Activated CD4-positive, alpha-beta memory T cell treated with anti-CD3 and anti-CD28 coated beads, Interleukin-2, amount 10 ng/mL, durations not matched to agents 7 days and 5 days (primary cell): ENCODE measurements around the gene TRIM43. TPM values are rescaled to one million over a fixed set of nuclear protein-coding genes. Genes with fewer than 3 reads are reported as not detected.
"Not testable (repeated sequence)": the region's sequence is repeated elsewhere in the genome, so short reads cannot be mapped to it uniquely, and the experiment has no call there.

ENCODE experiments used
- CTCF ChIA-PET: fragments of 350-600 bp; sonication (Branson Sonifier 250); formaldehyde crosslinking; loops from one replicate; lab custom pipeline; 2021; ENCODE audit warnings: antibody characterized with exemption, inconsistent platforms; lab: Charles Lee
- POLR2A ChIA-PET: fragments of 350-600 bp; sonication (Branson Sonifier 250); formaldehyde crosslinking; loops from one replicate; lab custom pipeline; 2021; ENCODE audit warnings: antibody characterized with exemption; lab: Charles Lee
- DNase-seq: peaks from one replicate; pipeline ENCODE4 v3.0.0-alpha.2; 2020
- H3K27ac Mint-ChIP-seq: one replicate; pipeline ENCODE4 v1.8.0; 2021; ENCODE audit warnings: mild to moderate bottlenecking, mixed read lengths
- H3K27me3 Mint-ChIP-seq: one replicate; pipeline ENCODE4 v1.8.0; 2021; ENCODE audit warnings: mixed read lengths
- H3K36me3 Mint-ChIP-seq: one replicate; pipeline ENCODE4 v1.8.0; 2021; ENCODE audit warnings: low read depth, mixed read lengths
- H3K4me1 Mint-ChIP-seq: one replicate; pipeline ENCODE4 v1.8.0; 2021; ENCODE audit warnings: mixed read lengths
- H3K4me3 Mint-ChIP-seq: one replicate; pipeline ENCODE4 v1.8.0; 2021; ENCODE audit warnings: mild to moderate bottlenecking, mixed read lengths
- H3K9me3 Mint-ChIP-seq: one replicate; pipeline ENCODE4 v1.8.0; 2021; ENCODE audit warnings: mixed read lengths
- total RNA-seq, 2 experiments: library from RNA; stranded (reverse); gene quantifications; one replicate each; pipeline ENCODE4 v1.2.3, GENCODE V29; 2021

TRIM43 gene
- under 1 TPM; 0.43 to 0.73 TPM for total RNA-seq

- DNase-seq, H3K27ac Mint-ChIP-seq, CTCF ChIA-PET, H3K4me3 Mint-ChIP-seq, H3K4me1 Mint-ChIP-seq, H3K36me3 Mint-ChIP-seq, H3K27me3 Mint-ChIP-seq, H3K9me3 Mint-ChIP-seq, POLR2A ChIA-PET: not testable (repeated sequence)
These were observed at the start of gene TRIM43 for GRCh38 chr2:95591701-95592100. Gene TRIM43, plus strand, starts transcription at chr2:95592001. Its CDS starts 2,023 bp downstream, at chr2:95594024.

GRCh38 chr2:95551055-95551568 is 40.7 kb upstream of the TRIM43 start:
- Mint-ChIP-seq H3K4me1 (no peaks in the 10 kb centered on the region), H3K36me3 (no peaks in the 10 kb centered on the region), H3K27ac (no peak overlapping the region), H3K4me3 (no peak overlapping the region), H3K9me3 (no peaks in the 10 kb centered on the region), H3K27me3 (peaks cover 27% of the 10 kb centered on the region)
- ChIA-PET POLR2A (no interaction called here), CTCF (no interaction called here)
- no peak for DNase-seq

GRCh38 chr2:95552911-95553310 is 38.9 kb upstream of the TRIM43 start:
- ChIA-PET POLR2A (no interaction called here), CTCF (no interaction called here)
- H3K27ac Mint-ChIP-seq = no peak overlapping the region
- H3K4me1 Mint-ChIP-seq = no peaks in the 10 kb centered on the region
- no peaks in the 10 kb centered on the region for H3K9me3 Mint-ChIP-seq
- no peak overlapping the region for H3K4me3 Mint-ChIP-seq
- no peak for DNase-seq
- no peaks in the 10 kb centered on the region for H3K36me3 Mint-ChIP-seq
- H3K27me3 Mint-ChIP-seq = peaks cover 31% of the 10 kb centered on the region

- H3K27me3 Mint-ChIP-seq = peaks cover 34% of the 10 kb centered on the region
- CTCF ChIA-PET = no interaction called here
- H3K4me3 Mint-ChIP-seq = no peak overlapping the region
- no peaks in the 10 kb centered on the region for H3K4me1 Mint-ChIP-seq
- no peaks in the 10 kb centered on the region for H3K36me3 Mint-ChIP-seq
- H3K9me3 Mint-ChIP-seq = no peaks in the 10 kb centered on the region
- no peak for DNase-seq
- no peak overlapping the region for H3K27ac Mint-ChIP-seq
- POLR2A ChIA-PET = no interaction called here
These were observed 22.6 kb upstream of the TRIM43 start for GRCh38 chr2:95569170-95569569.

GRCh38 chr2:95573866-95574265 is 17.9 kb upstream of the TRIM43 start:
- Mint-ChIP-seq H3K4me3 (no peak overlapping the region), H3K27ac (no peak overlapping the region), H3K36me3 (no peaks in the 10 kb centered on the region), H3K4me1 (no peaks in the 10 kb centered on the region), H3K27me3 (peaks cover 33% of the 10 kb centered on the region), H3K9me3 (no peaks in the 10 kb centered on the region)
- CTCF ChIA-PET = no interaction called here
- POLR2A ChIA-PET = no interaction called here
- no peak for DNase-seq

- no peaks in the 10 kb centered on the region for H3K9me3 Mint-ChIP-seq
These were observed 17.3 kb upstream of the TRIM43 start for GRCh38 chr2:95574506-95574905.

GRCh38 chr2:95575857-95576256 is 15.9 kb upstream of the TRIM43 start:
- no peak for DNase-seq
- Mint-ChIP-seq H3K36me3 (no peaks in the 10 kb centered on the region), H3K4me3 (no peak overlapping the region), H3K9me3 (no peaks in the 10 kb centered on the region), H3K4me1 (no peaks in the 10 kb centered on the region), H3K27ac (no peak overlapping the region), H3K27me3 (peaks cover 25% of the 10 kb centered on the region)
- POLR2A ChIA-PET = no interaction called here
- CTCF ChIA-PET = no interaction called here

More at GRCh38 chr2:95574506-95574905, 17.3 kb upstream of the TRIM43 start:
- no peak overlapping the region for H3K27ac Mint-ChIP-seq
- POLR2A ChIA-PET = no interaction called here
- no peaks in the 10 kb centered on the region for H3K36me3 Mint-ChIP-seq
- no peak overlapping the region for H3K4me3 Mint-ChIP-seq
- H3K4me1 Mint-ChIP-seq = no peaks in the 10 kb centered on the region
- peaks cover 32% of the 10 kb centered on the region for H3K27me3 Mint-ChIP-seq
- DNase-seq = no peak
- CTCF ChIA-PET = no interaction called here

- POLR2A ChIA-PET = no interaction called here
- Mint-ChIP-seq H3K36me3 (no peaks in the 10 kb centered on the region), H3K9me3 (no peaks in the 10 kb centered on the region)
These were observed 13.3 kb upstream of the TRIM43 start for GRCh38 chr2:95578539-95578938.

GRCh38 chr2:95583545-95583944 is 8.3 kb upstream of the TRIM43 start:
- H3K4me1 Mint-ChIP-seq, POLR2A ChIA-PET, H3K27ac Mint-ChIP-seq, DNase-seq, CTCF ChIA-PET, H3K36me3 Mint-ChIP-seq, H3K4me3 Mint-ChIP-seq, H3K9me3 Mint-ChIP-seq: not testable (repeated sequence)
- H3K27me3 Mint-ChIP-seq = peaks cover 12% of the 10 kb centered on the region

More at GRCh38 chr2:95578539-95578938, 13.3 kb upstream of the TRIM43 start:
- Mint-ChIP-seq H3K4me1 (no peaks in the 10 kb centered on the region), H3K27me3 (peaks cover 19% of the 10 kb centered on the region), H3K27ac (no peak overlapping the region), H3K4me3 (no peak overlapping the region)
- DNase-seq = no peak
- CTCF ChIA-PET = no interaction called here

- H3K27me3 Mint-ChIP-seq, H3K36me3 Mint-ChIP-seq, H3K4me3 Mint-ChIP-seq, DNase-seq, H3K9me3 Mint-ChIP-seq, H3K4me1 Mint-ChIP-seq, CTCF ChIA-PET, POLR2A ChIA-PET, H3K27ac Mint-ChIP-seq: not testable (repeated sequence)
These were observed 7.5 kb upstream of the TRIM43 start for GRCh38 chr2:95584321-95584720.

- H3K27me3 Mint-ChIP-seq, H3K4me1 Mint-ChIP-seq, H3K36me3 Mint-ChIP-seq, CTCF ChIA-PET, H3K9me3 Mint-ChIP-seq, H3K4me3 Mint-ChIP-seq, H3K27ac Mint-ChIP-seq, DNase-seq, POLR2A ChIA-PET: not testable (repeated sequence)
These were observed 1.8 kb upstream of the TRIM43 start for GRCh38 chr2:95589777-95590536.

GRCh38 chr2:95592973-95593372 is 1.2 kb downstream of the TRIM43 start:
- H3K27me3 Mint-ChIP-seq, H3K36me3 Mint-ChIP-seq, H3K27ac Mint-ChIP-seq, H3K9me3 Mint-ChIP-seq, POLR2A ChIA-PET, DNase-seq, CTCF ChIA-PET, H3K4me1 Mint-ChIP-seq, H3K4me3 Mint-ChIP-seq: not testable (repeated sequence)

GRCh38 chr2:95595012-95595411 is 3.2 kb downstream of the TRIM43 start:
- H3K27me3 Mint-ChIP-seq, H3K9me3 Mint-ChIP-seq, CTCF ChIA-PET, H3K4me3 Mint-ChIP-seq, H3K36me3 Mint-ChIP-seq, H3K27ac Mint-ChIP-seq, DNase-seq, H3K4me1 Mint-ChIP-seq, POLR2A ChIA-PET: not testable (repeated sequence)

GRCh38 chr2:95601301-95601700 is 9.5 kb downstream of the TRIM43 start:
- H3K4me1 Mint-ChIP-seq, H3K4me3 Mint-ChIP-seq, H3K27me3 Mint-ChIP-seq, H3K27ac Mint-ChIP-seq, CTCF ChIA-PET, H3K36me3 Mint-ChIP-seq, POLR2A ChIA-PET, DNase-seq, H3K9me3 Mint-ChIP-seq: not testable (repeated sequence)
